Measurements from ENCODE around the gene IGF2.

The IGF2 gene

DNA sequence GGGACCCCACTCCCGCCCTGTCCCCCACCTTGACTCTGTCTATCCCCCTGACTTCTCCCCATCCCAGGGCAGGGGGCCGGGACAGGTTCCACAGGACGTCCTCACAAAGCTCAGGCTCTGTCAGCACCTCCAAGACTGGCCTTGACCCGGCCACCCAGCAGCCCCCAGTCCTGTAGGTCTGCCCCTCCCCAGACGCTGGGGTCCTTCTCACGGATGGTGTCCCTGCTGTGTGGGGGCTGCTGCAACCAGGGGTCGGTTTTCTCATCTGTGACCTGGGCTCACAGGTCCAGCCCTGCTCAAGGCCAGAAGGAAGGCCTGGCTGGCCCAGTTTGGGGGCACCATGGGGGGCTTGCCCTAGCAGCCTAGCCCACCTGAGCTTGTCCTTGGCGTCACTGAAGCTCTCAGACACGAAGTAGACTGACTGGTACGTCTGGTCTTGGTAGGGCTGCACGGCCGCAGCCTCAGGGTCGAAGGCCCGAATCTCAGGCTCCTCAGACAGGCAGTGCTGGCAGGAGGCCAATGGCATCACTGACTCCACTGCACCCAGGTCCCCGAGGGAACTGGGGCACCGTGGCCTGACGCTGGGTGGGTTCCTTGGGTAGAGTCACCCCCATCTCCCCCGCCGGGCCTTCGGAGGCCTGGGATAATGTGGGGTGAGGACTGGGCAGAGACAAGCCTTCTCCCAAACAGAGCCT, 25.8 kb upstream of the IGF2 start:
- no peak for DNase-seq (ENCODE audit: low read depth)
- no peak overlapping the region for H3K4me3 ChIP-seq (ENCODE audit: low read length)
- TF ChIP-seq, protein P1, sequence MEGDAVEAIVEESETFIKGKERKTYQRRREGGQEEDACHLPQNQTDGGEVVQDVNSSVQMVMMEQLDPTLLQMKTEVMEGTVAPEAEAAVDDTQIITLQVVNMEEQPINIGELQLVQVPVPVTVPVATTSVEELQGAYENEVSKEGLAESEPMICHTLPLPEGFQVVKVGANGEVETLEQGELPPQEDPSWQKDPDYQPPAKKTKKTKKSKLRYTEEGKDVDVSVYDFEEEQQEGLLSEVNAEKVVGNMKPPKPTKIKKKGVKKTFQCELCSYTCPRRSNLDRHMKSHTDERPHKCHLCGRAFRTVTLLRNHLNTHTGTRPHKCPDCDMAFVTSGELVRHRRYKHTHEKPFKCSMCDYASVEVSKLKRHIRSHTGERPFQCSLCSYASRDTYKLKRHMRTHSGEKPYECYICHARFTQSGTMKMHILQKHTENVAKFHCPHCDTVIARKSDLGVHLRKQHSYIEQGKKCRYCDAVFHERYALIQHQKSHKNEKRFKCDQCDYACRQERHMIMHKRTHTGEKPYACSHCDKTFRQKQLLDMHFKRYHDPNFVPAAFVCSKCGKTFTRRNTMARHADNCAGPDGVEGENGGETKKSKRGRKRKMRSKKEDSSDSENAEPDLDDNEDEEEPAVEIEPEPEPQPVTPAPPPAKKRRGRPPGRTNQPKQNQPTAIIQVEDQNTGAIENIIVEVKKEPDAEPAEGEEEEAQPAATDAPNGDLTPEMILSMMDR (conservative IDR thresholded peaks at IDR 0.05; ENCODE audit: low read depth, low read length): no peak

- no peak overlapping the region for H3K4me3 ChIP-seq (ENCODE audit: low read length)
- TF ChIP-seq, protein P1 (conservative IDR thresholded peaks at IDR 0.05; ENCODE audit: low read depth, low read length): no peak
- no peak for DNase-seq (ENCODE audit: low read depth)
Measured at GRCh38 chr11:2164081-2164480, 24.9 kb upstream of the IGF2 start.

DNA sequence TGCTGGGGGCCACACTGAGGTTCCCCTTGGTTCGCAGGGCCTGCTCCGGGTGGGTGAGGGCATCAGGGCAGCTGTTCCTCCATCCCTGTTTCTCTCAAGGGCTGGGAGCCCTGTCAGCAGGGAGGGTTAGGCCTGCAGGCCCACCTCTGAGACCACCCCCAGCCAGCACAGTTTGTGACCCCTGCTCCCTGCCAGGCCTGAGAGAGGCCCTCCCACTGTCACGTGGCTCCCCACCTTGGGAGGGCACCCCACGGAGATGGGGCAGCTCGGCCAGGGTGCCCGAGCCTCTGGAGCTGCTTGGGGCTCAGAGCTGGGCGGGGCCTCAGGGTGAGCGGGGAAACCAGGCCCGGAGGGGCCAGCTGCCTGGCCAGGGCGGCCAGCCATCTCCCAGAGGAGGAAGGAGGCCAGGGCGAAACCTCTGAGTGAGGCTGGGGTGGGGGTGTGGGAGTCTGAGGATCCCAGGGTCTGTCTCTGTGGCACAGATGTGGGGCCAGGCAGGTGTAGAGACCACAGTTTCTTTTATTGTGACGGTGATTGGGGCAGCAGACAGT, 24.3 kb upstream of the IGF2 start:
- H3K4me3 ChIP-seq (ENCODE audit: low read length): no peak overlapping the region
- TF ChIP-seq, protein P1 (conservative IDR thresholded peaks at IDR 0.05; ENCODE audit: low read depth, low read length): no peak
- DNase-seq (ENCODE audit: low read depth): no peak

DNA sequence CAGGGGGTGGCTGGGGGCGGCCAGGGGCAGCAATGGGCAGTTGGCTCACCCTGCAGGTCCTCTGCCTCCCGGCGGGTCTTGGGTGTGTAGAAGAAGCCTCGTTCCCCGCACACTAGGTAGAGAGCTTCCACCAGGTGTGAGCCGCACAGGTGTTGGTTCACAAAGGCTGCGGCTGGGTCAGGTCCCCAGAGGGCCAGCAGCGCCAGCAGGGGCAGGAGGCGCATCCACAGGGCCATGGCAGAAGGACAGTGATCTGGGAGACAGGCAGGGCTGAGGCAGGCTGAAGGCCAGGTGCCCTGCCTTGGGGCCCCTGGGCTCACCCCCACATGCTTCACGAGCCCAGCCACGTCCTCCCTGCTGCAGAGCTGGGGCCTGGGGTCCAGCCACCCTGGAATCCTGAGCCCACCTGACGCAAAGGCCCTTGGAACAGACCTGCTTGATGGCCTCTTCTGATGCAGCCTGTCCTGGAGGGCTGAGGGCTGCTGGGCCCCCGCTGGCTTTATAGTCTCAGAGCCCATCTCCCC, 21.6 kb upstream of the IGF2 start, which contains the start of gene INS:
Gene INS (minus strand): TSS at position 474 of the 524 bp plus-strand sequence. CDS start 238 bp downstream, at position 236.
- no peak for DNase-seq (ENCODE audit: low read depth)
- H3K4me3 ChIP-seq (ENCODE audit: low read length): no peak within 1 kb of the TSS

DNA sequence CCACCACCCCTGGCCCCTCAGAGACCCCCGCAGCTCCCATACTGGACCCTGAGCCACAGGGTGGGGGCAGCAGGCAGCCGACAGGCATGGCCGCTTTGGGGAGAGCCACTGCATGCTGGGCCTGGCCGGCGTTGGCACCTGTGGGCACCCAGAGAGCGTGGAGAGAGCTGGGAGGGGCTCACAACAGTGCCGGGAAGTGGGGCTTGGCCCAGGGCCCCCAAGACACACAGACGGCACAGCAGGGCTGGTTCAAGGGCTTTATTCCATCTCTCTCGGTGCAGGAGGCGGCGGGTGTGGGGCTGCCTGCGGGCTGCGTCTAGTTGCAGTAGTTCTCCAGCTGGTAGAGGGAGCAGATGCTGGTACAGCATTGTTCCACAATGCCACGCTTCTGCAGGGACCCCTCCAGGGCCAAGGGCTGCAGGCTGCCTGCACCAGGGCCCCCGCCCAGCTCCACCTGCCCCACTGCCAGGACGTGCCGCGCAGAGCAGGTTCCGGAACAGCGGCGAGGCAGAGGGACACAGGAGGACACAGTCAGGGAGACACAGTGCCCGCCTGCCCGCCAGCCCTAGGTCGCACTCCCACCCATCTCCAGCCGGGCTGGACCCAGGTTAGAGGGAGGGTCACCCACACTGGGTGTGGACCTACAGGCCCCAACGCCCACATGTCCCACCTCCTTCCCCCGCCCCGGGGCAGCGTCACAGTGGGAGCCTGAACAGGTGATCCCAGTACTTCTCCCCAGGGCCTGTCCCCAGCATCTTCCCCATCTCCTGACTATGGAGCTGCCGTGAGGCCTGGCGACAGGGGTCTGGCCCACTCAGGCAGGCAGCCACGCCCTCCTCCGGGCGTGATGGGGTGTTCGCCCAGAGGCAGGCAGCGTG, 20.6 kb upstream of the IGF2 start:
- DNase-seq (ENCODE audit: low read depth): no peak
- TF ChIP-seq, protein P1 (conservative IDR thresholded peaks at IDR 0.05; ENCODE audit: low read depth, low read length): no peak
- H3K4me3 ChIP-seq (ENCODE audit: low read length): no peak overlapping the region

More for the DNA sequence above, 21.6 kb upstream of the IGF2 start, which contains the start of gene INS:
- TF ChIP-seq, protein P1 (conservative IDR thresholded peaks at IDR 0.05; ENCODE audit: low read depth, low read length): no peak

DNA sequence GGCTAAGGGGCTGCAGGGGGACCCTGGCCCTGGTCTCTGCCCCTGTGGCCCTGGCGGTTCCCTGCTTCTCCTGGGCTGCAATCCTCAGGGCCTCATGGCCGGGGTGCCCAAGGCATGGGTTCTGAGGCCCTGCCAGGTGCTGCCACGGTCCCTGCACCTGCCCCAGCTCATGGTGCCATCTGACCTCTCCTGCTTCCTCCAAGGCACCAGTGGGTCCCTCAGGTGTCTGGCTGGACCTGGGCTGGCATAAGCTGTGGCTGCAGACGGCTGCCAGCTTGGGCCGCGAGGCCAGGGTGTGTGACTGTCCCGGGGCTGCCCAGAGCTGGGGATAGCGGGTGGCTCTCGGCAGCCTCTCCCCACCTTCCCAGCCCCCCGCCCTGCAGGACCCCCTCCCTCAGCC, 19.8 kb upstream of the IGF2 start:
- TF ChIP-seq, protein P1 (conservative IDR thresholded peaks at IDR 0.05; ENCODE audit: low read depth, low read length): no peak
- no peak overlapping the region for H3K4me3 ChIP-seq (ENCODE audit: low read length)
- DNase-seq (ENCODE audit: low read depth): no peak
